Keratinocyte (primary cell): ENCODE results near the gene PALD1.

ENCODE experiments used
- CTCF ChIP-seq, 3 experiments: IDR thresholded peaks in 1 of 3; conservative IDR thresholded peaks in 1 of 3; optimal IDR thresholded peaks in 1 of 3; 2 replicates in 2 of 3; 3 replicates in 1 of 3; pipeline versions ENCODE3 to v1.5.1; 2011; ENCODE audit warnings: low read length in 3 of 3, mild to moderate bottlenecking in 3 of 3, moderate library complexity in 2 of 3, control low read depth in 1 of 3, inconsistent platforms in 1 of 3; ENCODE audit not compliant: insufficient read depth in 2 of 3; ENCODE audit errors: extremely low read depth in 1 of 3
- EZH2 ChIP-seq: IDR thresholded peaks from one replicate; pipeline ENCODE4 v1.6.1; 2012; ENCODE audit warnings: inconsistent platforms, mild to moderate bottlenecking, low read length, moderate library complexity

GRCh38 chr10:70480239-70480861, 1.8 kb downstream of the PALD1 start:
- TF ChIP-seq CTCF (optimal IDR thresholded peaks at IDR 0.05 in 1 of 3, IDR thresholded peaks at IDR 0.05 in 1 of 3, conservative IDR thresholded peaks at IDR 0.05 in 1 of 3; ENCODE audit: extremely low read depth in 1 of 3, insufficient read depth in 2 of 3, low read length in 3 of 3) (no peak), EZH2 (no peak)
